Body of pancreas (tissue), 4 donors: ENCODE results near the gene CFAP45. TPM values are rescaled to one million over a fixed set of nuclear protein-coding genes. Genes with fewer than 3 reads are reported as not detected.

Experiments
- ATAC-seq: fragments of 150-250 bp; one replicate; pipeline ENCODE4 v1.9.1; 2016
- DNase-seq, 4 donors: peaks; one replicate each; pipeline ENCODE4 v3.0.0-alpha.2; 2019
- H3K27ac ChIP-seq, 4 donors: fragments of 200-600 bp; sonication (generic); 1 replicate in 3 of 4; 2 replicates in 1 of 4; pipeline versions ENCODE4 v1.5.1 to v1.6.1; 2016 to 2019; ENCODE audit warnings: mild to moderate bottlenecking in 1 of 4, mixed read lengths in 1 of 4, moderate library complexity in 1 of 4
- H3K27me3 ChIP-seq, 2 donors: fragments of 200-600 bp; sonication (generic); one replicate each; pipeline ENCODE4 v1.6.0; 2016; ENCODE audit warnings: mild to moderate bottlenecking in 1 of 2
- H3K36me3 ChIP-seq, 2 donors: fragments of 200-600 bp; sonication (generic); replicated peaks in 1 of 2; 2 replicates each; pipeline ENCODE4 v1.5.1; 2016; ENCODE audit warnings: low read depth in 2 of 2; ENCODE audit not compliant: insufficient read depth in 1 of 2
- H3K4me1 ChIP-seq: fragments of 200-600 bp; sonication (generic); one replicate; pipeline ENCODE4 v1.6.0; 2016
- H3K4me3 ChIP-seq, 2 donors: fragments of 200-600 bp; sonication (generic); 1 replicate in 1 of 2; 2 replicates in 1 of 2; pipeline ENCODE4 v1.5.1; 2016 to 2019
- H3K9me3 ChIP-seq, 3 donors: fragments of 200-600 bp; sonication (generic); 1 replicate in 2 of 3; 2 replicates in 1 of 3; pipeline ENCODE4 v1.5.1; 2016
- POLR2A ChIP-seq, 3 donors: fragments of 450-650 bp; IDR thresholded peaks; one replicate each; pipeline ENCODE4 v1.6.1; 2016; ENCODE audit warnings: antibody characterized with exemption in 3 of 3, mild to moderate bottlenecking in 2 of 3
- WGBS, 2 donors: methylation state at CpG; one replicate each; pipeline ENCODE4 v1.1.5; 2017; 5-methylcytosine and 5-hydroxymethylcytosine counted together
- intact Hi-C: fragments of 100-400 bp; cut with DNase I; formaldehyde crosslinking; loops from one replicate; pipeline ENCODE4 v1.15.1; 2023
- total RNA-seq, 2 donors: library from RNA; depleted of rRNA; stranded (reverse); fragments of >200 nt; gene quantifications; one replicate each; pipeline ENCODE4 v1.1.0, GENCODE V29; 2016
- TF ChIP-seq, protein P1 (sequence below), 7 experiments: fragments of 450-650 bp in 4 of 7; fragments of 200-600 bp in 3 of 7; sonication (generic) in 3 of 7; IDR thresholded peaks; one replicate each; pipeline ENCODE4 v1.5.1; 2016 to 2019; ENCODE audit warnings: antibody characterized with exemption in 7 of 7

Gene CFAP45, protein sequence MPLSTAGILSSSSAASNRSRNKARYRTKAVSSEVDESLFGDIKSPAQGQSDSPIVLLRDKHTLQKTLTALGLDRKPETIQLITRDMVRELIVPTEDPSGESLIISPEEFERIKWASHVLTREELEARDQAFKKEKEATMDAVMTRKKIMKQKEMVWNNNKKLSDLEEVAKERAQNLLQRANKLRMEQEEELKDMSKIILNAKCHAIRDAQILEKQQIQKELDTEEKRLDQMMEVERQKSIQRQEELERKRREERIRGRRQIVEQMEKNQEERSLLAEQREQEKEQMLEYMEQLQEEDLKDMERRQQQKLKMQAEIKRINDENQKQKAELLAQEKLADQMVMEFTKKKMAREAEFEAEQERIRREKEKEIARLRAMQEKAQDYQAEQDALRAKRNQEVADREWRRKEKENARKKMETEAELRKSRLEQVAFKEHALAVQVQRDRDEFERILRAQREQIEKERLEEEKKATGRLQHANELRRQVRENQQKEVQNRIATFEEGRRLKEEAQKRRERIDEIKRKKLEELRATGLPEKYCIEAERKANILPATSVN
- not detected for total RNA-seq

DNA sequence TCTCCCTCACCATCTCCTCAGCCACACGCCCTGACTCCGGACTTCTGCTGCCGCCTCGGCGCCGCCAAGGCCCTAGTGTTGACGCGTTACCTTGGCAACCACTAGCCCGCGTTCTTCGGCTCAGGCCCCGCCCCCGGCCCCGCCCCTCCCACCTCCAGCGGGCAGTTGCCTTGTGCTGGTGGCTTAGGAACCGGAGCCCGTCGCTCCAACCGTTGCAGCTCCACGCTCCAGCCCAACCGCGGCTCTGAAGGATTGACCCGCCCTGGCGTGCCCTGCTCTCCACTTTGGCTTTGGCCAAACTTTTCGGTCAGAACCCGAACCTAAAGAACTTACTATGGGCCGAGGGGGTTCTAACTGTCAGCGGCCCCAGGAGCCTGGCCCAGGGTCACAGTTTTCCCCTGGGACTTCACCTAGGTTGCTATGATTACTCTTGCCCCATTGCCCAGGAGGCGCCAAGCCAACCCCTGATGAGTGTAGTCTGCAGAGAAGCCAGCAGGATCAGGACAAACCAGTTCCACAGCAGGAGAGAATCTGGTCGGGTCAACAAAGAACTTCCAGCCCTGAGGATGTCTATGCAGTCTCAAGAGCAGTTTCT, at the start of gene CFAP45:
TSS of gene CFAP45 (minus strand) at position 80 of the 595 bp plus-strand sequence. CDS start at position 13, 67 bp downstream.
- ATAC-seq, result peak; percentile 96
- Histone ChIP-seq H3K36me3 (no peaks in the 10 kb centered on the region), H3K27me3 (no peaks in the 10 kb centered on the region), H3K9me3 (no peaks in the 10 kb centered on the region), H3K27ac (peak within 1 kb of the TSS; percentile 72 to 92 (median 86)), H3K4me3 (no peak within 1 kb of the TSS), H3K4me1 (peaks cover 19% of the 10 kb centered on the region)
- intact Hi-C loops, result no loop called here
- TF ChIP-seq, protein P1, sequence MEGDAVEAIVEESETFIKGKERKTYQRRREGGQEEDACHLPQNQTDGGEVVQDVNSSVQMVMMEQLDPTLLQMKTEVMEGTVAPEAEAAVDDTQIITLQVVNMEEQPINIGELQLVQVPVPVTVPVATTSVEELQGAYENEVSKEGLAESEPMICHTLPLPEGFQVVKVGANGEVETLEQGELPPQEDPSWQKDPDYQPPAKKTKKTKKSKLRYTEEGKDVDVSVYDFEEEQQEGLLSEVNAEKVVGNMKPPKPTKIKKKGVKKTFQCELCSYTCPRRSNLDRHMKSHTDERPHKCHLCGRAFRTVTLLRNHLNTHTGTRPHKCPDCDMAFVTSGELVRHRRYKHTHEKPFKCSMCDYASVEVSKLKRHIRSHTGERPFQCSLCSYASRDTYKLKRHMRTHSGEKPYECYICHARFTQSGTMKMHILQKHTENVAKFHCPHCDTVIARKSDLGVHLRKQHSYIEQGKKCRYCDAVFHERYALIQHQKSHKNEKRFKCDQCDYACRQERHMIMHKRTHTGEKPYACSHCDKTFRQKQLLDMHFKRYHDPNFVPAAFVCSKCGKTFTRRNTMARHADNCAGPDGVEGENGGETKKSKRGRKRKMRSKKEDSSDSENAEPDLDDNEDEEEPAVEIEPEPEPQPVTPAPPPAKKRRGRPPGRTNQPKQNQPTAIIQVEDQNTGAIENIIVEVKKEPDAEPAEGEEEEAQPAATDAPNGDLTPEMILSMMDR (IDR thresholded peaks at IDR 0.05), result peak in 1 of 7 experiments; percentile 15
- TF ChIP-seq POLR2A (IDR thresholded peaks at IDR 0.05), result peak in 2 of 3 donors; percentile 56 to 65
- 1 to 7% methylated on average over 15 to 30 of the region's 30 CpGs for WGBS, 2 donors
- peak; percentile 94 to 96 (median 96) for DNase-seq

DNA sequence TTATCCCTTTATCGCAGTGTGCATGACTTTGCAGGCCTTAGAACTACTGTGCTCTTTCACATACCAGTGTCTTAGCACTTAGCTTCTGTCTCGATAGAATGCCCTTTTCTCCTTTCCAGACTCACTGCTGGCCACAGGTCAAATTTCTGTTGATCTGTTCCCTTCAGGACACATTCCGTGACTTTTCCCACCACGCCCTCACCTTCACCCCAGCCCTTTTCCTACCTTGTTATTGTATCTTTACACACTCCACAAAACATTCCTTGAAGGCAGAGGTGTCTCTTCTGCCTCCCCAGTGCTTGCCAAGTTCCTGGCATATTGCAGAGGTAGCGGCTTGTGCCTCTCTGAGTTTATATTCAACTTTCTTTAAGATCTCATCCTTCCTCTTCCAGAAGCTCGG, 49.2 kb upstream of the CFAP45 start:
- Histone ChIP-seq H3K36me3 (no peaks in the 10 kb centered on the region), H3K4me3 (no peak overlapping the region), H3K27me3 (no peaks in the 10 kb centered on the region), H3K9me3 (no peaks in the 10 kb centered on the region), H3K4me1 (peaks cover 26% of the 10 kb centered on the region), H3K27ac (no peak overlapping the region)
- TF ChIP-seq, protein P1 (IDR thresholded peaks at IDR 0.05), result no peak
- no peak for TF ChIP-seq POLR2A (IDR thresholded peaks at IDR 0.05)
- no peak for ATAC-seq
- no peak for DNase-seq
- 49 to 55% methylated on average over 6 of the region's 6 CpGs for WGBS, 2 donors
- intact Hi-C loops, result no loop called here

DNA sequence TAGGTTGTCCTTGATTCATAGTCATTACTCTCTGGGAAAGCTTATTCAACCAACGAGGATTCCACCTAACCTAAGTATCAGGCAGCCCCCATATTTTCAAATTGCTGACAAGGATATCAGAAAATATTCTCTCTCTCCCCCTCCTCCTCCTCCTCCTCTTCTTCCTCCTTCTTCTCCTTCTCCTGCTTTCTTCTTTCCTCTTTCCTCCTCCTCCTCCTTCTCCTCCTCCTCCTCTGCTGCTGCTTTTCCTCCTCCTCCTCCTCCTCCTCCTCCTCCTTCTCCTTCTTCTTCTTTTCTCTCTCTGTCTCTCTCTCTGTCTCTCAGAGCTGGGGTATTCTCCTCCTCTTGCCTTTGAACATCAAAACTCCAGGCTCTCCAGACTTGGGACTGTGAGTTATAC, 48.0 kb upstream of the CFAP45 start:
- DNase-seq, result no peak
- Histone ChIP-seq H3K9me3 (no peaks in the 10 kb centered on the region), H3K27me3 (no peaks in the 10 kb centered on the region), H3K4me3 (no peak overlapping the region), H3K36me3 (no peaks in the 10 kb centered on the region), H3K4me1 (peaks cover 26% of the 10 kb centered on the region), H3K27ac (no peak overlapping the region)
- ATAC-seq, result no peak
- TF ChIP-seq, protein P1 (IDR thresholded peaks at IDR 0.05), result no peak
- TF ChIP-seq POLR2A (IDR thresholded peaks at IDR 0.05), result no peak
- intact Hi-C loops, result no loop called here
- 48 to 50% methylated on average over 1 of the region's 1 CpG for WGBS, 2 donors

DNA sequence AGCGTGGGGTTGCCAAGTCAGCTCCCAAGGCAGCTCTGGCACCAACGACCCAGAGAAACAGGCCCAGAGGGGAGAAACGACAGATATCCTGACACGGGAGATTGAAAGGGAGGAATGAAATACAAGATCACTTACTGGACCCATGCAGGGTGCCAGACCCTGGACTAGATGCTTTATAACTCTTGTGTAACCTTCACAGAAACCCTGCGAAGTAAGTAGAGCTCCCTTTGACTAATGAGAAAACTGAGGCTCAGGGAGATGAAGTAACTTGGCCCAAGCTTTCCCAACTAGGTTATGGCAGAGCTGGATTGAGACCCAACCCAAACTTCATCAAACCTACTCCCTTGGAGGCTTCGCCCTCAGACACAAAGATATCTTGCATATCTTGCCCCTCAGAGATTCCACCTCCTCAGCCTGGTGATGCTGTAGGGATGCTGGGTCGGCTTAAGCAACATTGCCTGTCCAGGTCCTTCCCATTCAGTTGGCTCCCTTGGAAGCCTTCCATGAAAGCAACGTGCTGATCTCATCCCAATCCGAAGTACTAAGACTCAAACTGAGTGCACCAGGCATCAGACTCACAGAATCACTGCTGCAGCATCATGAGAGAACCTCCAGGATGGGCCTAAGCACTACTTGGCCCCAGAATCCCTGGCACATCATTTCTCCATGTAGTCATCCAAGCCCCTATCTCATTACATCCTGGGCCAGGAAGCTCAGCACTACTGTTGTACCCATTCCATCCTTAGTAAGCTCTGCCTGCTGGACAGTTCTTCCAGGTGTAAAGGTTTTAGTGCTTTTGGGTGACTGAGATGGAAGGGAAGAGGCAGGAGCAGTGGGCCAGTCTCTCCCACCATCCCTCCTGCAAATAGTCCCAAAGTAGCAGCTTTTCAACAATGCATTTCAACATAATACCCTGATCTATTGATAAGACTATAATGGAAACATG, 46.5 kb upstream of the CFAP45 start:
- H3K4me3 ChIP-seq, result no peak overlapping the region
- 16 to 43% methylated on average over 5 to 9 of the region's 9 CpGs for WGBS, 2 donors
- peak overlapping the region in 3 of 4 donors; percentile 62 to 80 (median 63) for H3K27ac ChIP-seq
- H3K4me1 ChIP-seq, result peaks cover 26% of the 10 kb centered on the region
- TF ChIP-seq POLR2A (IDR thresholded peaks at IDR 0.05), result no peak
- TF ChIP-seq, protein P1 (IDR thresholded peaks at IDR 0.05), result no peak
- intact Hi-C loops, result no loop called here
- ATAC-seq, result no peak
- DNase-seq, result no peak
- no peaks in the 10 kb centered on the region for H3K9me3 ChIP-seq
- no peaks in the 10 kb centered on the region for H3K36me3 ChIP-seq
- H3K27me3 ChIP-seq, result no peaks in the 10 kb centered on the region
